ENCODE data around the gene C5orf46. TPM values are rescaled to one million over a fixed set of nuclear protein-coding genes. Genes with fewer than 3 reads are reported as not detected.
A peak's percentile ranks its signal among the peaks of the same experiment; 100 is the strongest.

The C5orf46 gene
- polyA plus RNA-seq, 2 of the 4 experiments (the other 2 are of a cell fraction) = not detected

- ChIA-PET POLR2A (no interaction called here), CTCF (interaction anchor here (7.6 kb wide), 1 partner anchor 15 kb away, joined by 59 read pairs; no protein-coding TSS in a partner anchor)
- TF ChIP-seq SREBF2 (IDR thresholded peaks at IDR 0.05) = no peak
- H3K4me1 ChIP-seq = no peaks in the 10 kb centered on the region
- H3K9me3 ChIP-seq = no peaks in the 10 kb centered on the region
- FAIRE-seq (no peak), ATAC-seq (no peak), DNase-seq (ENCODE audit: low read depth in 1 of 2, low spot score in 1 of 2) (no peak)
- H3K4me3 ChIP-seq = no peak overlapping the region
- no peak overlapping the region for H3K4me2 ChIP-seq
- WGBS (ENCODE audit: missing lambda C conversion rate) = 37% methylated on average over 3 of the region's 3 CpGs
- no peak overlapping the region for H3K27ac ChIP-seq
Observed at GRCh38 chr5:147859962-147860640, 46.2 kb downstream of the C5orf46 start.

GRCh38 chr5:147858565-147858964 lies 47.8 kb downstream of the C5orf46 start:
- WGBS (ENCODE audit: missing lambda C conversion rate) = 0% methylated on average over 1 of the region's 1 CpG
- no peak for ATAC-seq
- CTCF ChIA-PET = interaction anchor here (0.9 to 7.6 kb wide), 6 partner anchors 14 to 448 kb away, joined by 3 to 59 read pairs (median 3); no protein-coding TSS in a partner anchor
- POLR2A ChIA-PET = no interaction called here
- no peak for FAIRE-seq
- Histone ChIP-seq H3K4me2 (no peak overlapping the region), H3K4me3 (no peak overlapping the region), H3K4me1 (no peaks in the 10 kb centered on the region), H3K9me3 (no peaks in the 10 kb centered on the region), H3K27ac (no peak overlapping the region)
- DNase-seq (ENCODE audit: low read depth in 1 of 2, low spot score in 1 of 2) = no peak
- TF ChIP-seq TP53 (CRISPR knock-in tag; IDR thresholded peaks at IDR 0.05) (no peak), POLR2AphosphoS2 (conservative IDR thresholded peaks at IDR 0.05; ENCODE audit: low read length) (no peak), RCOR1 (IDR thresholded peaks at IDR 0.05; ENCODE audit: low read depth, low read length) (no peak), POLR2A (IDR thresholded peaks at IDR 0.05; ENCODE audit: low read length) (no peak), HEYL (CRISPR knock-in tag; IDR thresholded peaks at IDR 0.05) (no peak), SREBF2 (IDR thresholded peaks at IDR 0.05) (no peak), RAD21 (conservative IDR thresholded peaks at IDR 0.05 in 1 of 2, IDR thresholded peaks at IDR 0.05 in 1 of 2) (no peak), NR3C1 (IDR thresholded peaks at IDR 0.05) (no peak), ELK1 (IDR thresholded peaks at IDR 0.05; ENCODE audit: low read depth, low read length) (no peak), HMGXB4 (CRISPR knock-in tag; IDR thresholded peaks at IDR 0.05; ENCODE audit: borderline replicate concordance) (no peak), BHLHE40 (IDR thresholded peaks at IDR 0.05; ENCODE audit: low read depth, low read length) (no peak), KDM1A (IDR thresholded peaks at IDR 0.05; ENCODE audit: low read depth) (no peak)

- Histone ChIP-seq H3K9me3 (no peaks in the 10 kb centered on the region), H3K4me3 (no peak overlapping the region), H3K4me1 (no peaks in the 10 kb centered on the region), H3K4me2 (no peak overlapping the region), H3K27ac (no peak overlapping the region)
- POLR2A ChIA-PET = no interaction called here
- 4% methylated on average over 2 of the region's 2 CpGs for WGBS (ENCODE audit: missing lambda C conversion rate)
- CTCF ChIA-PET = interaction anchor here (0.6 to 7.6 kb wide), 16 partner anchors 11 to 1906 kb away, joined by 3 to 59 read pairs (median 3); no protein-coding TSS in a partner anchor
- DNase-seq (ENCODE audit: low read depth in 1 of 2, low spot score in 1 of 2) = peak; percentile 25 to 48
- ATAC-seq = peak; percentile 76 to 77
- FAIRE-seq = peak; percentile 94
- TF ChIP-seq EP300 (IDR thresholded peaks at IDR 0.05) = no peak
- no peak for TF ChIP-seq FOSB (CRISPR knock-in tag; IDR thresholded peaks at IDR 0.05)
- TF ChIP-seq PBX3 (IDR thresholded peaks at IDR 0.05) = no peak
- TF ChIP-seq CBX2 (IDR thresholded peaks at IDR 0.05; ENCODE audit: borderline replicate concordance, low read depth) = no peak
- no peak for TF ChIP-seq MAFK (IDR thresholded peaks at IDR 0.05; ENCODE audit: partially characterized antibody)
- TF ChIP-seq HDAC2 (IDR thresholded peaks at IDR 0.05) = no peak
- TF ChIP-seq MAZ (IDR thresholded peaks at IDR 0.05; ENCODE audit: borderline replicate concordance, low read depth, low read length) = no peak
- TF ChIP-seq BHLHE40 (IDR thresholded peaks at IDR 0.05; ENCODE audit: low read depth, low read length) = no peak
- TF ChIP-seq SMC3 (IDR thresholded peaks at IDR 0.05) = peak; percentile 69
- no peak for TF ChIP-seq RARB (CRISPR knock-in tag; IDR thresholded peaks at IDR 0.05)
- no peak for TF ChIP-seq USF2 (IDR thresholded peaks at IDR 0.05)
- TF ChIP-seq EHF (CRISPR knock-in tag; IDR thresholded peaks at IDR 0.05) = no peak
- TF ChIP-seq GATA3 (IDR thresholded peaks at IDR 0.05; ENCODE audit: borderline replicate concordance) = no peak
- peak; percentile 70 for TF ChIP-seq CTCF (IDR thresholded peaks at IDR 0.05)
- TF ChIP-seq TP53 (CRISPR knock-in tag; IDR thresholded peaks at IDR 0.05) = no peak
- no peak for TF ChIP-seq CHD4 (IDR thresholded peaks at IDR 0.05; ENCODE audit: borderline replicate concordance)
- peak; percentile 68 to 73 for TF ChIP-seq RAD21 (conservative IDR thresholded peaks at IDR 0.05 in 1 of 2, IDR thresholded peaks at IDR 0.05 in 1 of 2)
Observed at GRCh38 chr5:147857302-147858129, 48.8 kb downstream of the C5orf46 start.

Measured in A549 (cell line).